ENCODE measurements around the gene APP.

Gene APP

GRCh38 chr21:25901330-25901979, 269.1 kb downstream of the APP start:
- Histone ChIP-seq H3K79me2 (ENCODE audit: low read length) (no peaks in the 10 kb centered on the region), H3K27me3 (ENCODE audit: low read depth, low read length) (no peaks in the 10 kb centered on the region), H3K9ac (ENCODE audit: low read length) (no peak overlapping the region), H4K20me1 (ENCODE audit: insufficient read depth, low read length) (no peaks in the 10 kb centered on the region), H2AFZ (ENCODE audit: low read depth, low read length) (no peak overlapping the region), H3K4me2 (ENCODE audit: low read length) (no peak overlapping the region), H3K4me3 (ENCODE audit: low read length) (no peak overlapping the region), H3K36me3 (replicated peaks; ENCODE audit: low read depth, low read length) (no peaks in the 10 kb centered on the region), H3K9me3 (ENCODE audit: insufficient read depth, low read length) (no peaks in the 10 kb centered on the region), H3K4me1 (ENCODE audit: low read length) (peaks cover 12% of the 10 kb centered on the region), H3K27ac (ENCODE audit: low read length) (no peak overlapping the region)
- no peak for TF ChIP-seq EZH2phosphoT487 (IDR thresholded peaks at IDR 0.05; ENCODE audit: low read depth)
- TF ChIP-seq CTCF (IDR thresholded peaks at IDR 0.05; ENCODE audit: low read depth, low read length), result no peak

GRCh38 chr21:25898671-25899070, 271.9 kb downstream of the APP start:
- no peak overlapping the region for H3K27ac ChIP-seq (ENCODE audit: low read length)
- H3K36me3 ChIP-seq (replicated peaks; ENCODE audit: low read depth, low read length), result no peaks in the 10 kb centered on the region

GRCh38 chr21:25897383-25897782, 273.2 kb downstream of the APP start:
- Histone ChIP-seq H3K27ac (ENCODE audit: low read length) (no peak overlapping the region), H3K27me3 (ENCODE audit: low read depth, low read length) (no peaks in the 10 kb centered on the region), H2AFZ (ENCODE audit: low read depth, low read length) (no peak overlapping the region), H4K20me1 (ENCODE audit: insufficient read depth, low read length) (no peaks in the 10 kb centered on the region), H3K4me3 (ENCODE audit: low read length) (no peak overlapping the region), H3K4me2 (ENCODE audit: low read length) (no peak overlapping the region), H3K4me1 (ENCODE audit: low read length) (peaks cover 4% of the 10 kb centered on the region; the same call in 1 of the 2 replicates), H3K9me3 (ENCODE audit: insufficient read depth, low read length) (no peaks in the 10 kb centered on the region), H3K36me3 (replicated peaks; ENCODE audit: low read depth, low read length) (no peaks in the 10 kb centered on the region), H3K9ac (ENCODE audit: low read length) (no peak overlapping the region), H3K79me2 (ENCODE audit: low read length) (no peaks in the 10 kb centered on the region)
- no peak for TF ChIP-seq EZH2phosphoT487 (IDR thresholded peaks at IDR 0.05; ENCODE audit: low read depth)
- TF ChIP-seq CTCF (IDR thresholded peaks at IDR 0.05; ENCODE audit: low read depth, low read length), result no peak

More at GRCh38 chr21:25898671-25899070, 271.9 kb downstream of the APP start:
- Histone ChIP-seq H3K9ac (ENCODE audit: low read length) (no peak overlapping the region), H4K20me1 (ENCODE audit: insufficient read depth, low read length) (no peaks in the 10 kb centered on the region), H3K4me3 (ENCODE audit: low read length) (no peak overlapping the region), H3K4me1 (ENCODE audit: low read length) (peaks cover 9% of the 10 kb centered on the region), H3K9me3 (ENCODE audit: insufficient read depth, low read length) (no peaks in the 10 kb centered on the region), H3K27me3 (ENCODE audit: low read depth, low read length) (no peaks in the 10 kb centered on the region), H2AFZ (ENCODE audit: low read depth, low read length) (peak overlapping the region; percentile 23; the same call in 1 of the 2 replicates), H3K4me2 (ENCODE audit: low read length) (no peak overlapping the region), H3K79me2 (ENCODE audit: low read length) (no peaks in the 10 kb centered on the region)
- TF ChIP-seq EZH2phosphoT487 (IDR thresholded peaks at IDR 0.05; ENCODE audit: low read depth) (no peak), CTCF (IDR thresholded peaks at IDR 0.05; ENCODE audit: low read depth, low read length) (no peak)

GRCh38 chr21:25896501-25897056, 274.0 kb downstream of the APP start:
- no peak overlapping the region for H3K4me2 ChIP-seq (ENCODE audit: low read length)
- H3K27ac ChIP-seq (ENCODE audit: low read length), result no peak overlapping the region
- H3K79me2 ChIP-seq (ENCODE audit: low read length), result no peaks in the 10 kb centered on the region
- no peaks in the 10 kb centered on the region for H3K27me3 ChIP-seq (ENCODE audit: low read depth, low read length)
- H3K36me3 ChIP-seq (replicated peaks; ENCODE audit: low read depth, low read length), result no peaks in the 10 kb centered on the region
- no peaks in the 10 kb centered on the region for H4K20me1 ChIP-seq (ENCODE audit: insufficient read depth, low read length)
- peaks cover 4% of the 10 kb centered on the region; the same call in 1 of the 2 replicates for H3K4me1 ChIP-seq (ENCODE audit: low read length)
- no peak overlapping the region for H3K4me3 ChIP-seq (ENCODE audit: low read length)
- no peaks in the 10 kb centered on the region for H3K9me3 ChIP-seq (ENCODE audit: insufficient read depth, low read length)
- H3K9ac ChIP-seq (ENCODE audit: low read length), result no peak overlapping the region
- H2AFZ ChIP-seq (ENCODE audit: low read depth, low read length), result peak overlapping the region; percentile 9; the same call in 1 of the 2 replicates
- TF ChIP-seq CTCF (IDR thresholded peaks at IDR 0.05; ENCODE audit: low read depth, low read length) (no peak), EZH2phosphoT487 (IDR thresholded peaks at IDR 0.05; ENCODE audit: low read depth) (no peak)

Measured in OCI-LY3 (cell line).